Glutamatergic neuron (in vitro differentiated cells): ENCODE results near the gene MRPS7. TPM values are rescaled to one million over a fixed set of nuclear protein-coding genes. Genes with fewer than 3 reads are reported as not detected.

Experiments used
- DNase-seq: peaks from one replicate; pipeline ENCODE4 v3.0.0; 2022
- H3K27ac Mint-ChIP-seq: one replicate; pipeline ENCODE4 v1.8.0; 2020; ENCODE audit warnings: mild to moderate bottlenecking, mixed read lengths, inconsistent platforms; ENCODE audit not compliant: unreplicated experiment
- H3K27me3 Mint-ChIP-seq: one replicate; pipeline ENCODE4 v1.8.0; 2020; ENCODE audit warnings: mild to moderate bottlenecking, moderate library complexity, mixed read lengths, inconsistent platforms; ENCODE audit not compliant: unreplicated experiment
- H3K36me3 Mint-ChIP-seq: one replicate; pipeline ENCODE4 v1.8.0; 2020; ENCODE audit warnings: mild to moderate bottlenecking, mixed read lengths, inconsistent platforms; ENCODE audit not compliant: unreplicated experiment
- H3K4me1 Mint-ChIP-seq: one replicate; pipeline ENCODE4 v1.8.0; 2020; ENCODE audit warnings: mild to moderate bottlenecking, low read depth, mixed read lengths, inconsistent platforms; ENCODE audit not compliant: unreplicated experiment
- H3K4me3 Mint-ChIP-seq: one replicate; pipeline ENCODE4 v1.8.0; 2020; ENCODE audit warnings: mild to moderate bottlenecking, mixed read lengths, inconsistent platforms; ENCODE audit not compliant: unreplicated experiment
- H3K9me3 Mint-ChIP-seq: one replicate; pipeline ENCODE4 v1.8.0; 2020; ENCODE audit warnings: mild to moderate bottlenecking, moderate library complexity, mixed read lengths, inconsistent platforms; ENCODE audit not compliant: unreplicated experiment
- CTCF ChIP-seq: fragments of 200-600 bp; sonication (generic); IDR thresholded peaks from one replicate; pipeline ENCODE4 v1.5.0; 2021; ENCODE audit not compliant: partially characterized antibody, unreplicated experiment
- total RNA-seq: library from RNA; stranded (reverse); fragmentation: NEBNext Ultra II Directional; extraction: Animal tissue kit (Norgen Biotek cat#: 25700); gene quantifications from one replicate; pipeline ENCODE4 v1.2.1, GENCODE V29; 2021; ENCODE audit not compliant: unreplicated experiment

The MRPS7 gene
- total RNA-seq, 1 donor from 2014 or later, result 48.8 TPM

DNA sequence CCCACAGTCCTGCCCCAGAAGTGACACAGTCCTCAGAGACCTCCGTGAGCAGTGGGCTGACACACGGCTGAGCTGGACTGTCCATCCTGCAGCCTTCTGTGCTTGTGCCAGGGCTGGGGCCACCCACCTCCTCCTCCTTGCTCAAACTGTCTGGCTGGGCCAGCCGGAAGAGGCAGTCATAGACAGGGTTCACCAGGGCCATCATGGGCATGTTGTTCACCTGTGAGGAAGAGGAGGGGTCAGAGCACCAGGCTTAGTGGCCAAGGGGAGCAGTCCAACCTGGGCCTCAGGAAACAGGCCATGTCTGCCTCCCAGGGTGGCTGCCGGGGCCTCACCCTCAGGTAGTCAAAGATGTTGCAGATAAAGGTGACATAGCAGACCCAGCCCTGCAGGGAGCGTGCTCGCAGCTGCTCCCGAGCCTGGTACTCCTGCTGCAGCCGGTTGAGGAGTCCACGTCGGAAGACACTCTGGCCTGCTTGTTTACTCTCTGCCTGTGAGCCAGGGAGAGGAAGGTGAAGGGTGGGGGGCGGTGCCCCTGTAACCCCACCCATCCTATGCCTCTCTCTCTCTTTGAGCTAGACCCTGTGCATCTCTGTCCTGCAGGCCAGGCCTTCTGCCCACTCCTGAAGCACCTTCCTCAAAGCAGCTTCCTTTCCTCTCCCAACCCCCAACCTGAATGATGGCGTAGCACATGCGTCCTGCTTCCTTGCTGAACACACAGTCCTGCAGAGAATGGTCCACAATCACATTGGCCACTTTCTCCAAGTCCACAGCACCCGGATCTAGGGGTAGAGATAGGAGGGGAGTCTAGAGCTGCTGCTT is 5.9 kb downstream of the MRPS7 start:
- no peak for TF ChIP-seq CTCF
- Mint-ChIP-seq H3K4me1 (peaks cover 4% of the 10 kb centered on the region), H3K4me3 (no peak overlapping the region), H3K9me3 (peaks cover 5% of the 10 kb centered on the region), H3K27ac (no peak overlapping the region), H3K36me3 (no peaks in the 10 kb centered on the region), H3K27me3 (peaks cover 5% of the 10 kb centered on the region)
- no peak for DNase-seq

DNA sequence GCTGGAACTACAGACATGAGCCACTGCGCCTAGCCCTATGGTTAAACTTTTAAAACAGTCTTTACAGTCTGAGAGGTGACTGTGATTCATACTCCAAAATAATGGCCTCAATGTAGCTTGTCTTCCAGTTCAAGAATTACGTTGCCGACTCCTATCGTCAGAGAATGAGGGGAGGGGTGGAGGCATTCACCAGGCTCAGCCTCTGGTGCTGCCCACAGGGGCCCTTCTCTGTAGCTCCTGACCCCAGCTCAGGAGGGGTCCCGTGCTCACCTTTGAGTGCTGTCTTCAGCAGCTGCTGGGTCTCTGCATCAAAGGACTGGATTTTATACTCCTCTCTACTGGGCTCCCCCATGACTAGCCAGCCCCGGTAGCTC is 8.2 kb downstream of the MRPS7 start:
- Mint-ChIP-seq H3K36me3 (no peaks in the 10 kb centered on the region), H3K9me3 (peaks cover 5% of the 10 kb centered on the region), H3K4me1 (peaks cover 2% of the 10 kb centered on the region), H3K27ac (no peak overlapping the region), H3K4me3 (peak overlapping the region; percentile 81), H3K27me3 (peaks cover 7% of the 10 kb centered on the region)
- DNase-seq, result no peak
- TF ChIP-seq CTCF, result no peak

- Mint-ChIP-seq H3K36me3 (no peaks in the 10 kb centered on the region), H3K27ac (peak overlapping the region; percentile 48), H3K9me3 (peaks cover 5% of the 10 kb centered on the region), H3K4me3 (peak overlapping the region; percentile 81), H3K4me1 (peaks cover 2% of the 10 kb centered on the region), H3K27me3 (peaks cover 7% of the 10 kb centered on the region)
- peak; percentile 72 for DNase-seq
- TF ChIP-seq CTCF, result no peak
These were observed 8.7 kb downstream of the MRPS7 start for GRCh38 chr17:75270218-75270965.

GRCh38 chr17:75270966-75271232 is 9.2 kb downstream of the MRPS7 start, which contains the start of gene MIF4GD:
TSS of gene MIF4GD (minus strand) at chr17:75271231. CDS start at chr17:75270195, 1,036 bp downstream.
- no peak for TF ChIP-seq CTCF
- H3K4me3 Mint-ChIP-seq, result peak within 1 kb of the TSS; percentile 84
- H3K4me1 Mint-ChIP-seq, result peaks cover 2% of the 10 kb centered on the region

More at GRCh38 chr17:75270966-75271232, 9.2 kb downstream of the MRPS7 start, which contains the start of gene MIF4GD:
- Mint-ChIP-seq H3K27me3 (peaks cover 7% of the 10 kb centered on the region), H3K27ac (peak within 1 kb of the TSS; percentile 48), H3K9me3 (peaks cover 5% of the 10 kb centered on the region), H3K36me3 (no peaks in the 10 kb centered on the region)
- no peak for DNase-seq
